RWPE2 (cell line): ENCODE results near the gene ENC1.

Experiments
- ATAC-seq: fragments of 200-7000 bp; cut with Tn5 transposase; 3 replicates; pipeline ENCODE4 v1.9.1; 2021; ENCODE audit warnings: low read depth
- DNase-seq: peaks from one replicate; pipeline ENCODE4 v3.0.0-alpha.2; 2020; ENCODE audit warnings: low spot score
- H3K27ac ChIP-seq: fragments of 450-650 bp; 2 replicates; pipeline ENCODE4 v1.5.1; 2017; ENCODE audit warnings: mild to moderate bottlenecking; ENCODE audit not compliant: poor library complexity, severe bottlenecking
- H3K27me3 ChIP-seq: fragments of 250-450 bp; sonication (Bioruptor Pico); 2 replicates; pipeline ENCODE4 v1.5.1; 2021; ENCODE audit warnings: mild to moderate bottlenecking, moderate library complexity; ENCODE audit not compliant: insufficient read depth, poor library complexity, severe bottlenecking
- H3K36me3 ChIP-seq: fragments of 250-450 bp; sonication (Bioruptor Pico); 2 replicates; pipeline ENCODE4 v1.5.1; 2020; ENCODE audit warnings: low read depth, mild to moderate bottlenecking, moderate library complexity
- H3K4me1 ChIP-seq: fragments of 250-450 bp; sonication (Bioruptor Pico); 2 replicates; pipeline ENCODE4 v1.5.1; 2021; ENCODE audit warnings: mild to moderate bottlenecking, moderate library complexity; ENCODE audit not compliant: insufficient read depth, poor library complexity, severe bottlenecking
- H3K4me3 ChIP-seq: fragments of 250-450 bp; sonication (Bioruptor Pico); 2 replicates; pipeline ENCODE4 v1.5.1; 2021; ENCODE audit warnings: mild to moderate bottlenecking, moderate library complexity; ENCODE audit not compliant: severe bottlenecking
- H3K9me3 ChIP-seq: fragments of 250-450 bp; sonication (Bioruptor Pico); 2 replicates; pipeline ENCODE4 v1.5.1; 2021; ENCODE audit warnings: mild to moderate bottlenecking, moderate library complexity; ENCODE audit not compliant: severe bottlenecking
- TF ChIP-seq, protein P1 (sequence below): fragments of 450-650 bp; IDR thresholded peaks from one replicate; pipeline ENCODE4 v1.5.1; 2017; ENCODE audit warnings: mild to moderate bottlenecking, moderate library complexity; ENCODE audit not compliant: poor library complexity, severe bottlenecking

The ENC1 gene

DNA sequence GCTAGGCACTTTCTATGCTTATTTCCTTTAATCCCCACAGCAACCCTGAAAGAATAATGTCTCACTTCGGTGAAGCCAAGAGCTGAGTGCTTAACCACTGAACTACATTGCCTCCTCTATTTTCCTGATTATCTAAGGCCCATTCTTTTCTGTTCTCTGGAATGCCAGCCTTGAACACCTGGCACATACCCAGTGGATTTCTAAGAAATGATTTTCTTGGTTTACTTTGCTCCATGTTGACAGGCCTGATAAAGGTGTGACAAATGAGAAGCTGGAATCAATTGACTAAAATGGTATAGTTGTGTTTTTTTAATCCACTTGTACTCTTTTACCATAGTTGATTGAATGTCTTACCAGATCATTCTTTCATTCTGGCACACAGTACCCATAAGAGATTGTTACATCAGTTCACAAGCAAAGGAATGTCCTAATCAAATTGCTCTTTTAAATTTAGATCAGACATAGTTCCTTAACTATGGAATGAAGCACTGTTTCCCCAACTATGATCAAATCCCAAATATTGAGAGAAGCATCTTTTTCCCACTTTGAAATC lies 9.0 kb upstream of the ENC1 start:
- Histone ChIP-seq H3K4me1 (peaks cover 19% of the 10 kb centered on the region), H3K36me3 (no peaks in the 10 kb centered on the region), H3K9me3 (no peaks in the 10 kb centered on the region), H3K27me3 (no peaks in the 10 kb centered on the region), H3K4me3 (no peak overlapping the region), H3K27ac (no peak overlapping the region)
- DNase-seq (no peak), ATAC-seq (no peak)
- TF ChIP-seq, protein P1, sequence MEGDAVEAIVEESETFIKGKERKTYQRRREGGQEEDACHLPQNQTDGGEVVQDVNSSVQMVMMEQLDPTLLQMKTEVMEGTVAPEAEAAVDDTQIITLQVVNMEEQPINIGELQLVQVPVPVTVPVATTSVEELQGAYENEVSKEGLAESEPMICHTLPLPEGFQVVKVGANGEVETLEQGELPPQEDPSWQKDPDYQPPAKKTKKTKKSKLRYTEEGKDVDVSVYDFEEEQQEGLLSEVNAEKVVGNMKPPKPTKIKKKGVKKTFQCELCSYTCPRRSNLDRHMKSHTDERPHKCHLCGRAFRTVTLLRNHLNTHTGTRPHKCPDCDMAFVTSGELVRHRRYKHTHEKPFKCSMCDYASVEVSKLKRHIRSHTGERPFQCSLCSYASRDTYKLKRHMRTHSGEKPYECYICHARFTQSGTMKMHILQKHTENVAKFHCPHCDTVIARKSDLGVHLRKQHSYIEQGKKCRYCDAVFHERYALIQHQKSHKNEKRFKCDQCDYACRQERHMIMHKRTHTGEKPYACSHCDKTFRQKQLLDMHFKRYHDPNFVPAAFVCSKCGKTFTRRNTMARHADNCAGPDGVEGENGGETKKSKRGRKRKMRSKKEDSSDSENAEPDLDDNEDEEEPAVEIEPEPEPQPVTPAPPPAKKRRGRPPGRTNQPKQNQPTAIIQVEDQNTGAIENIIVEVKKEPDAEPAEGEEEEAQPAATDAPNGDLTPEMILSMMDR, result no peak

DNA sequence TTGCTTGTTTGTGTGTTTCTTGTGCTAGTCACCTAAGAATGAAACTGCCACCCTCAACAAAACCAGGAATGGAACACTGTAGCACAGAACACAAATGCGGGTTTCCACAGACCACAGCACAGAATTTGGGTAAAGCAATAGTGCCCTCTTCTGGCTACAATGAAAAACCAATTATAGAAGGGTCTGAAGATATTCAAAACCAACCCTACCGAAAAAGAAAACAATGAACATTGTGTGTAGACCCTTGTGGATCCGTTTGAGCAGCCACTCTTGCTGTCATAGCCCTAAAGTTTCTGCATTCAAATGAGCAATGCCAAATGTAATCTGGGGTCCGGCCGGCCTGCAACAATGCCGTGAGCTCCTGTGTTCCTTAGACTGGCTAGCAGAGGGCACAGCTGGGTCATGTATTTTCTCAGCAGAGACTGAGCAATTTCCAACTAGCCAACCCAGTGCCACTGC lies 8.3 kb upstream of the ENC1 start:
- Histone ChIP-seq H3K4me3 (no peak overlapping the region), H3K4me1 (peaks cover 22% of the 10 kb centered on the region), H3K9me3 (no peaks in the 10 kb centered on the region), H3K36me3 (no peaks in the 10 kb centered on the region), H3K27me3 (no peaks in the 10 kb centered on the region), H3K27ac (no peak overlapping the region)
- TF ChIP-seq, protein P1, result peak; percentile 97
- ATAC-seq (peak; percentile 74), DNase-seq (no peak)

DNA sequence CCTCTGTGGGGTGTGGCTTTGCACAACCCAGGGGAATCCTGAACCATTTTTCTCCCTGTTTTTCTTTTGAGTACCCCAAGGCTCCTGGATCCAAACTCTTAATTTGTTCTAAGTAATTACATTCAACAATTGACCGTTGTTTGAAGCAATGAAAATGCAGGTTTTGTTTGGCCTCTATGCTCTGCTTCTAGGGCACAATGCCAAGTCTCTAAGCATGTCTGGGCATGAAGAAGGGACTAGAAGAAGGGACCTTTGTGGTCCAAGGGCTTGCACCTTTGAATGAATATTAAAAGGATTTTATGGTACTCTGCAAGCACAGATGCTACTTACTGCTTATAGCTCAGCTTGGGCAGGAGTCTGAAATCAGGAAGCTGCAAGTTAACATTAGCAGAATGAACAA lies 6.6 kb upstream of the ENC1 start:
- Histone ChIP-seq H3K27me3 (no peaks in the 10 kb centered on the region), H3K4me1 (peaks cover 39% of the 10 kb centered on the region), H3K9me3 (no peaks in the 10 kb centered on the region), H3K4me3 (no peak overlapping the region), H3K36me3 (no peaks in the 10 kb centered on the region), H3K27ac (peak overlapping the region; percentile 41)
- no peak for DNase-seq
- ATAC-seq, result no peak
- TF ChIP-seq, protein P1, result no peak

DNA sequence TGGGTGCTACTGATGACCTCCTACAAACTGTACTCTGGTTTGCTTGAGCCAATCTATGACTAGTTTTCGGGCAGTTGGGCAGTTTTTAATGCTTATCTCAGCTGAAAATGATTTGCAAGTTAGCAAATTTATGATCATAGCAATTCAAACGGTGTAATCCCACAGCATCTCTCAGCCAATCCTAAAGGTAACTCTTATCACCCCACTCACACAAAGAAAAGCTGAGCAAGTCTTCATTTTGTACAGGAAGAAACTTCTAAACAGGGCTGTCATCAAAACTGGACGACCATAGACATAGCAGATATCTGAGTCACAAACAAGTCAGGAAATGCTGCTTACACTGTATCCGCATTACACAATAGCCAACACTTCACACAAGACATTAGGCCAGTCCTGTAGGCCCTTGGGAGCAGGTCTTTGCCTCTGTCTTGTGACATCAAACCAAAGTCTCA lies 2.6 kb upstream of the ENC1 start:
- ATAC-seq (peak; percentile 38), DNase-seq (no peak)
- no peak overlapping the region for H3K4me3 ChIP-seq
- no peaks in the 10 kb centered on the region for H3K27me3 ChIP-seq
- TF ChIP-seq, protein P1, result no peak
- H3K27ac ChIP-seq, result peak overlapping the region; percentile 94
- H3K36me3 ChIP-seq, result no peaks in the 10 kb centered on the region
- no peaks in the 10 kb centered on the region for H3K9me3 ChIP-seq
- H3K4me1 ChIP-seq, result peaks cover 40% of the 10 kb centered on the region

DNA sequence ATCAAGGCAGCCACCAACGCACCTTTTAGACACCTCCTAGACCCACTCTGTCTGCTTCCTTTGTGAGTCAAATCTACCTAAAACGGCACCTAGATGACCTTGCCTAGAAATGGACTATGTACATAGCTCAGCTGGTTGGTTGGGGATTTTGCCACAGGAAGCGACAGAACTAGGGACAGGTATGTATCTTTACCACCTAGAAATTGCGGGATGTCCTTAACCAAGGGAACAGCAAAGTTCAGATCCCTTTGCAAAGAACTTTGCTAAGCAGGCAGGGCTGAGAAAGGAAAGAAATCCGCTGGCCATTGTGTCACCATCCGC lies 2.0 kb upstream of the ENC1 start:
- H3K27ac ChIP-seq, result peak overlapping the region; percentile 94
- peaks cover 2% of the 10 kb centered on the region; the same call in 1 of the 2 replicates for H3K36me3 ChIP-seq
- TF ChIP-seq, protein P1, result no peak
- peaks cover 44% of the 10 kb centered on the region for H3K4me1 ChIP-seq
- ATAC-seq, result no peak
- DNase-seq, result no peak
- no peak overlapping the region for H3K4me3 ChIP-seq
- H3K9me3 ChIP-seq, result no peaks in the 10 kb centered on the region
- no peaks in the 10 kb centered on the region for H3K27me3 ChIP-seq
